GM21717 (cell line): ENCODE measurements around the gene ATP2B2.

ENCODE experiments used
- ATAC-seq: cut with Tn5 transposase; IDR thresholded peaks from one replicate; pipeline ENCODE4 v1.9.1; 2021; ENCODE audit warnings: mild to moderate bottlenecking, moderate library complexity; ENCODE audit not compliant: unreplicated experiment

The ATP2B2 gene

DNA sequence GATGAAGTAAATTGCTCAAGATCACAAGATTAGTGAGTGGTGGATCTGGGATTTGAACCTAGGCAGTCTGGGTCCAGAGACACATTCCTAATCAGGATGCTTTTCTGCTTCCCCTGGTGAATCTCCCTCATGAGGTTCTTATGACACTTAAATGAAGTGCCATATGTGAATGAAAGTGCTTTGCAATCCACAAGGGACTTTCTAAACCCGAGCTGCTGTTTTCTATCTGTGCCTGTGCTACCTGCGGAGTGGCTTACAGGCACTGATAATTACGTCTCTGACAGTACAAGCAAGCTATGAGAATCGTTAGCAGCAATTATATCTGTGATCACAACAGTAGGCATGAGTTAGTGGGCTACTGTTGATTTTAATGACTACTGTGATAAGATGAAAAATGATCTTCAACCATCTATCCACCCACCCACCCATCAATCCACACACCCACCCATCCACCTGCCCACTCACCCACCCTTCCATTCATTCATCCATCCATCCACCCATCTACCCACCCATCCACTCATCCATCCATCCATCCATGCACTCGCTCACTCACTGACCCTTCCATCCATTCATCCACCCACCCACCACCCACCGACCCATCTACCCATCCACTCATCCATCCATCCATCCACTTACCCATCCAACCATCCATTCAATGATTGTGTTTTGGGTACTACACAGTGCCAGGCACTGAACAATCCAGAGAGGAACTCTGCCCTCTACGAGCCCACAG, 51.8 kb downstream of the ATP2B2 start:
- no peak for ATAC-seq

DNA sequence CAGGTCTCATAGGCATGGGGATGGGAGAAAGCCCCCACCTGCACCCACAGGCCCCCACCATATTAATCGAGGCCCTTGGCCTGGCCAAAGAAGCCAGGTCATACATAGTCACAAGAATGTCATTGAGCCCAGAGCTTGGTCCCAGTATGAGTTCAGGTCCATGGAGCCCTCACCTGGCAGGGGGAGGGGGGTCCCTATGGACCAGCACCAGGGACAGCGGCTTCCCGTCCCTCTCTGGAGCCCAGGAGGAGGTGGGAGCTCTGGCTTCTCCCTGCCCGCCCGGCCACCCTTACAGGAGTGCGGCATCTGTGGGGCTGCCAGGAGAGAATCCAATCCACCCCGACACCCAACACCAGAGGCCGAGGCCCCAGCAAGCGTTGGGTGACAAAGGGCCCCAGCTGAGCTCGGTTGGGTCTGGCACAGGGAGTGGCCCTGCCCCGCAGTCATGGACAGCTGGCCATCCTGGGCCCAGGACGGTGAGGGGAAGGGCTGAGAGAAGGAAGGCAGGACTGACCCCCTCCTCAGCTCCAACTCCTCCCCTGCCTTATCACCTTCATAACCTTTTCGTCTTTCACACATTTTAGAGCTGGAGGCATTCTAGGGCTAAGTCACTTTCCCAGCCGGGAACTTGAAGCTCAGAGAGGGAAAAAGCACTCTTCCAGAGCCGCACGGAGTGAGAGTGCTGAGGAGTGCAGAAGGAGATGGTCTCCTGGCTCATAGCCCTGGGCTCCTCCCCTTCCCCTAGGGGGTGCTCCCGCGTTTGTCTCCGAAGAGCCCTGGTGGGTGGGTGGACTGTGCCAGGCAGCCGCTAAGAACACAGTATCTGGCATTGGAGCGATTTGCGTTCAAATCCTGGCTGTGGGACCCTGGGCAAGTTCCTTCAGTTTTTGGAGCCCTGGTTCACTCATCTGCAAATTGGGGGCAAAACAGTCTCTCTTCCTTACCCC, 54.6 kb downstream of the ATP2B2 start:
- ATAC-seq, result no peak

DNA sequence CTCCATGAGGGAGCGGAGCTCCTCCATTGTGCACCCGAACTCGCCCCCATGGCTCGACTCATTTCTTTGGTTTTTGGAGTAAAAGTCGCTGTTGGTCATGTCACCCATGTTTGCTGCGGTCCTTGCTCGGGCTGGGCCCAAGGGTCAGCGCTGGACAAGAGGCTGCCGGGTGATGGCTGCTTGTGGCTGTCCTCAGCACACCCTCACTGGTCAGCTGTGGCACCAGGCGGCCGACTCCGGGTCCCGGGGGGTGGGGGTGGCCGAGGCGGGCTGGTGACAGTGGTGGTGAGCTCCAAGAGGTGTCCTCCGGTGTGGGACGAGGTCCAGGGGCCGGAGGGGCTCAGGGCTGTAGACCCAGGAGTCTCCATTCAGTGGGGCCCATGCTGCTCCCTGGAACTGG, 56.0 kb downstream of the ATP2B2 start:
- no peak for ATAC-seq

DNA sequence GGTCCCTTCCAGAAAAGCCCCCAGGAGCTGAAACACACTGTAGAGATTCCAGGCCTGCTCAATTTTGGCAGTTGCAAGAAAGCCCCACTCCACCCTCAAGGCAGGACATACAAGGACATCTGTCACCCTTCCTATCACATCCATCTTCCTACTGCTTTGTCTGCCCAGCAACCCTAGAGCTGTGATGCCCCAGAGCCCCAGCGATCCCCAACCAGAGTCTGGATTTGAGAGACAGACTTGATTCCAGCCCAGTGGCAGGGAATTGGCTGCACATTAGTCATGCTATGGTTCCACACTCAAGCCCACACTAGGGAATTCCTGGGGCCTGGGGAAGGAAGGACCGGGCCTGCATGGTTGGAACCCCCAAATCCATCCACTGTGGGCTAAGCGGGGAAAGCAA, 56.8 kb downstream of the ATP2B2 start:
- no peak for ATAC-seq

DNA sequence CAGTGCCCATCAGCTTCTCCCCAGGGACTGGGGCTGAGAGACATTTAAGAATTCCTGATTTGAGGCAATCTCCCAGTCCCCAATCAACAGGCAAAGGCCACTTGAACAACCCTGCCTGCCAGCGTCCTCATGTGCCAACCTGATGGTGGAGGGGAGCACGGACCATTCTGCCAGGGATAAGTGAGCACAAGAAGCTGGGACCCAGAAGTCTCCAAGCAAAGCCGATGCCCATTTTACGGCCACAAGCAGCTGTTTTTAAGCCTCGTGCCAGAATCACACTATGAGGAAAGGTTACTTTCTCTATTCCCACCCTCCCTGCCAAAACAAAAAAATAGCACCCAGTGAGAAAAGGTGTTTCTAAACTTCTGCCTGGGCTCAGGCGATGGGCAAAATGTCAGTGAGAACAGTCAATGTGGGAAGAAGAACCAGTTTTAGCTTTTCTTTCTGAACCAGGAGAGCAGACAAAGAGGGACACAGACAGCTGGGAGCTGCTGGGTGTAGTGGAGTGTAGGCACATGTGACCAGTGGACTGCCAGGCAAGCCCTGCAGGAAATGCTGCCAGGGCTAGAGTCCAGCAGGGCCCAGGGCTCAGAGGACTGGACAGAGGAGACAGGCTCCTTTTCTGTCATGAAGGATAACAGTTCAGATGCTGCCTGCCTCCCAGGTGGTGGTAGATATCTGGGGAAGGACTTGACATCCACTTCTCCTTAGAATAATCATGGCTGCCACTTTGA, 57.7 kb downstream of the ATP2B2 start:
- no peak for ATAC-seq

DNA sequence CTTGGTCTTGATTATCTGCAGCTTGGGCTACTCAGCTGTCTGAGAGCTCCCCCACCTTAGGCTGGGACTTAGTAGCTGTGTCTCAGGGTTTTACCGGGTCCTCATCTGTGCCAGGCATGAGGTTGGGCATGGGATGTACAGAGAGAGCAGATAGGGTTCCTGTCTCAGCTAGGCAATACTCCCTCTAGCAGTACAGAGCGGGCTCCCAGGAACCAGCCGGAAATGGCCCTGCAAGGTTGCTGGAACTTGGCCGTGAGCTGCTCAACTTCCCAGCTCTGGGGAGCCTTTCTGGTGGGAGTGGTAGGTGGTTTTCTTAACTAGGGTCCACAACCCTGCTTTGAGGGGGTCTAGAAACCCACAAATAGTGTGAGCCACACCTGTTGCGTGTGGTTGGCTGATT, 58.3 kb downstream of the ATP2B2 start:
- ATAC-seq, result no peak

DNA sequence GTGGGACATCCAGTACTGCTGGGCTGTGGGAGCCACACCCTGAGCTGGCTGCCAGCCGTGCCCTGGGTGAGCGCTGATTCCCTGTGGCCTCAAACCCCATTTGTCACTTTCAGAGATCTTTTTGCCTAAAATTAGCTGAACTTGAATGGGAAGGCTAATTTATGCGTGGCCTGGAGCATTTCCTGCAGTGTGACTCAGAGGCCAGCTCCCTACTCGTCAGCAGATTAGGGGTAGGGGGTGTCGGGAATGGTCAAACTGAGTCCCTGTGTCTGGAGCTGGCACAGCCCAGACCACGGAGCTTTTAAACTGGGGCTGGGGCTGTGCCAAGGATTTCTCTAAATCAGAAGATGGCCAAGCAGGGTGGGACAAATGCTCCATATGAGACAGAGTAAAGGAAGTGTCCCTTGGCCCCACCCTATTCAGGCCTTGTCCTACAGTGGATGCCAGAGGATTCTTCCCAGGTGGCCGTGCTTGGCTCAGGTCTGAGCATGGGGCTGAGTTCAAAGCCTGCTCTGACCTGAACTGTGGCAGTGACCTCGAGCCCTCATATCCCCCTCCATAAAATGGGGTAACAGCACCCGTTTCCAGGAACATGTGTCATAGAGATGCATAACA, 59.7 kb downstream of the ATP2B2 start:
- ATAC-seq, result no peak

DNA sequence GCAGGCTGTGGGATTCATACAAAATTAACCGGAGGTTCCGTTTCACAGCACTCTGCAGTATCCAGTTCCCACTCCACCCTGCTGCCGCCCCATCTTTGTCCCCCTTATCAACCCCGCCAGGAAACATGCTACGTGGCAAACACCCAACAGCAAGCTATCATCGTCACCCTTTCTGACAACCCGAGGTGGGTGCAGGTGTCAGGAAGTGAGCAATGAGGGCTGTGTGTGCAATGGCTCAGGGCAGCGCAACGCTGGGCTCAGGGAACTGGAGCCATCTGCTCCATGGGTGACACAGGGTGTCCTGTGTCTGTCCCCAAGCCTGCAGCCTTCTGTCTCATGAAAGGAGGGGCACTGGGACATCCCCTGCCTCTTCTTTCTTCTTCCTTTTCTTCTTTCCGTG, 60.9 kb downstream of the ATP2B2 start:
- no peak for ATAC-seq

DNA sequence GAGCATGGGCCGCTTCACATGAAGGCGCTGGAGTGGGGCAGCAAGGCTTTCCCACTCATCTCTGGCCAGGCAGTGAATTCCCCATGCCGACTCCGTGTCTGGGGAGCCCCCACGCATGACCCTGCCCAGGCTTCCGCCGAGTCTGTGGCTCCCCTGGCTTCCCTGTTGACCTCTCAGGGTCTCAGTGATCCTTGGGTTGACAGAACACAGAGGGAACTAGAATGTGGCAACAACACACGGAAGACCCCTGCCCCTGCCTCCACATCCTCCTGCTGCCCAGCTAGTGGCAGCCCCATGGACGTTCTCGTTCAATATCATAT, 61.3 kb downstream of the ATP2B2 start:
- no peak for ATAC-seq

DNA sequence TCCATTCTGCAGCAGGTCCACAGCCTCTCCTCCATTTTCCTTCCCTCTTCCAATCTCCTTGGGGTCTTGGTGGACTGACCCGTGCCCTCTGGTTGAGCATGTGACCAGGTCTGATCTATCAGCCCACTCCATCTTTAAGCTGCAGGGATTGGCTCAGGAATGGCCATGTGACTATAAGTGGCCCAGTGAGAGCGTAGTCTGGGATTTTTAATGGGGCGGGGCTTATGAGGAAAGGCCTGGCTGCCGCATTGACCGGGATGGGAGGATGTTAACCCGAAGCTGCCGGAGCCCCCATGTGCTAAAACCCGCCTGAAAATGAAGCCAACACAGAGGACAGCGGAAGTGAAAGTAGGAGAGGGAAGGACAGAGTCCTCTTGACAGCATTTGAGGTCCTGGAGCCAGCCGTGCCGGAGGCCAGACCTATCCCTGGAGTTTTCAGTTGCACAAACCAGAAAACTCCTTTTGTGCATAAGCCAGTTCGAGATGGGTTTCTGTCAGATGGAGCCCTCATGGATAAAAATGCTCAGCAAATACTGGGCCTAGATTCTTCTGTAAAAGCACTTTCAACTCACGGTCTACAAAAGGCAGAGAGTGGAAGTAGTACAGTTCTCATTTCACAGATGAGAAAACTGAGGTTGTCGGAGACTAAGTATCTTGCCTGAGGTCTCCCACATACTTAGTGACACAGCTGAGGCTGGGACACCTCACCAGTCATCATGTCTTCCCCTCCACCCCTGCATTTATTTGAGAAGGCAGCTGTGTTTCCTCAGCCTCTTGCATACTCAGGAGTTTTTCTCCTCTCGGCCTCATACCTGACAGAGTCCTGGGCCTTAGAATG, 61.9 kb downstream of the ATP2B2 start:
- no peak for ATAC-seq

DNA sequence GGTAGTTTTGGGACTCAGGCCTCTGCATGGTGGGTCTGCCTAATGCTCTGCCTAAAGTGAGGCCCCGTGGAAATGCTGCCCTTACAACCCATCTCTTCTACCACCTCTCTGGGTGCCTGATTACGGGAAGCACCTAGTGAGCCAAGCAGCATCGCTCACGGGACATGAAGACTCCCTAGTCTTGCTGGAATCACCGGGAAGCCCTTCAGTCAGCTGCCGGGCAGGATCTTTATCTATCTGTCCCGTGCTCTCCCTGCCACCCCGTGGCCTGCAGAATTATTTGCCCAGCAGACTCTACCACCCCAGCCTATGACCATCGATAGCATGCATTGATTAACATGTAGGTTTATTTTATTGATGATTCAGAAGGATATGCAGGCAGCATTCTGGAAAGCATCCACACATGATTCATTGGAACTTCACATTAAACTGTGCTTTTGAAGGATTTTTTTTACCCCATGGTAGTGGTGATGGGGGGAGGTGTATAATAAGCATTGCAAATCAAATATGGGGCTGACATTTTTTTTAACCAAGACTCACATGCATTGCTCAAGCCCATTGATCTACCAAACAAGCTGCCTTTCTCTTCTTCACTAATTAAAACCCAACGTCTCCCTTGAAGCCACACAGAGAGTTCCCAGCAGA, 63.1 kb downstream of the ATP2B2 start:
- no peak for ATAC-seq

DNA sequence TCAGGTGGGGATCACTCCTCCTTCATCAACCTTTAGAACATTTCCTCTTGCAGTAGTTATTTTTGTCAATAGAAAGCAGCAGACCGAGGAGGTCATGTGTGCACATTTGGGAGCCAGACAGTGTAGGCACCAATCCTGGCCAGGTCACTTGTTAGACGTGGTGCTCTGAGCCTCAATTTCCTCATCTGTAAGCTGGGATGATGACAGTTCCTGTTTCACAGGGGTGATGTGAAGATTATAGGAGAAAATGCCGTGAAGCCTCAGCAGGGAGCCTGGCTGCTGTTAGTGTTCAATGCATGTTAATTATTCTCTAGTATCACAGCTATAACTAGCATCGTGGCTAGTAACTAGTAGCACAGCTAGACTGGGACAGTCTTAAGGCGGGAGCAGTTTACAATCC, 64.7 kb downstream of the ATP2B2 start:
- ATAC-seq, result no peak

DNA sequence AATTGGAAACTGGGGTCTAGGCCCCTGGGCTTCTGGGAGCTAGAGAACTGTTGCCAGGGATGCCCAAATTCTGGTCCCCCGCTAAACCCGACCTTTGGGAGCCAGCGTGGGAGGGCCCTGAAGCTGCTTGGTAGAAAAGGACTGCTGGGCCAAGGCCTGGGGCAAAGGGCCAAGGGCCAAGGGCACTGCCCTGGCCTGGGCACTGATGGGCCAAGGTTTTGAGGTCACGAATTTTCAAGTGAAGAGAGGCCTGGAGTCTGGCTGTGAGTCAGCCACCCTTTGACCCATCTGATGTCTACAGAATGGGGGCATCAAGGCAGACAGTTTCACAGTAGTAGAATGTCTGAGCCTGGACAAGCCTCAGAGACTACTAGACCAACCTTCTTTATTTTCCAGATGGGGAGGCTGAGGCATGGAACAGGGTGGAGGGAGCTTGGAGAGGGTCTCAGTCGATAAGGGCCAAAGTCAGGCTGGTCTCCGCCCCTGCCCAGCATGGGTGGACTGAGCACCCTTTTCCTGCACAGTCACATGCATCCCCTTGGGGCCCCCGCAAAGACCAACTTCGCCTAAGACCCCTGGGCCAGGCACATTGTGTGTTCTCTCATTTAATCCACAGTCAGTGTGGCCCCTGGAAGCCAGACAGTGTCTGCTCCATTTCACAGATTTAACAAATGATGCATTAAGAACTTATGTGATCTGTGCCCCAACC, 66.3 kb downstream of the ATP2B2 start:
- no peak for ATAC-seq

DNA sequence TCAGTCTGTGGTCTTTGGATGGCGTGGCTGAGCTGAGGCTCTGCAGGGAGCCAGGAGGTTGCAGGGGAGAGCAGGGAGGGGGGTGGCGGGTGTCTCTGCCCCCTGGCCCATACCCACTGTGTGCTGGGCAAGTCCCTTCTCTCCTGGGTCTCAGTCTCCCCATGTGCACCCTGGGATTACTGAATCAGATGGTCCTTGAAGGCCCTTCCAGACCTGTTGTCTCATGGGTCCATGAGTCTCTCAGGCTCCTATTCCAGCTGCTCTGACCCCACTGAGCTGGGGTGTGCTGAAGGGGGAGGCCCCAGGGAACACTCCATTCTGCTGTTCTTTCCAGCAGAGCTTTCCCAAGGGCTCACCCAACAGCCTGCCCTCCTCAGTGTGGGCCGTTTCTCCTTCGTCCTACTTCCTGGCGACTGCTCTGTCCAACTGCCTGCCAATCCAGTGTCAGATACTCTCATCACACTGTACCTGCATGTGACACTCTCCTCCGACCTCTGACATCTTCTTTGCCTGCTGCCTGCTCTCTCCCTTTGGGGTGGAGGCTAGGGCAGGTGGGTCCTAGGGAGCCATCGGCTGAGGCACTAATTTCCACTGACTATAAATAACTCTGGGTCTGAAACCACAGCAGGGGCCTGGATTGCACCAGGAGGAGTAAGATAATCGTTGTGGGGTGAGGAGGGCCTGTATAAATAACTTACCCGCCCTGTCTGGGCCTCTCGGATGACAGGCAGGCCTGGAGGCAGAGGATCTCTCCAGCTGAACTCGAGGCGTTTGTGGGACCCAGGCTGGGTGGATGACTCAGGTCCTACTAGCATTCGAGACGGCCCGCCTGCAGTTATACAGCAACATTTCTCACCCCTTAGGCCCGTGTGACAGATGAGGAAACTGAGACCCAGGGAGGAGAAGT, 67.1 kb downstream of the ATP2B2 start:
- no peak for ATAC-seq

DNA sequence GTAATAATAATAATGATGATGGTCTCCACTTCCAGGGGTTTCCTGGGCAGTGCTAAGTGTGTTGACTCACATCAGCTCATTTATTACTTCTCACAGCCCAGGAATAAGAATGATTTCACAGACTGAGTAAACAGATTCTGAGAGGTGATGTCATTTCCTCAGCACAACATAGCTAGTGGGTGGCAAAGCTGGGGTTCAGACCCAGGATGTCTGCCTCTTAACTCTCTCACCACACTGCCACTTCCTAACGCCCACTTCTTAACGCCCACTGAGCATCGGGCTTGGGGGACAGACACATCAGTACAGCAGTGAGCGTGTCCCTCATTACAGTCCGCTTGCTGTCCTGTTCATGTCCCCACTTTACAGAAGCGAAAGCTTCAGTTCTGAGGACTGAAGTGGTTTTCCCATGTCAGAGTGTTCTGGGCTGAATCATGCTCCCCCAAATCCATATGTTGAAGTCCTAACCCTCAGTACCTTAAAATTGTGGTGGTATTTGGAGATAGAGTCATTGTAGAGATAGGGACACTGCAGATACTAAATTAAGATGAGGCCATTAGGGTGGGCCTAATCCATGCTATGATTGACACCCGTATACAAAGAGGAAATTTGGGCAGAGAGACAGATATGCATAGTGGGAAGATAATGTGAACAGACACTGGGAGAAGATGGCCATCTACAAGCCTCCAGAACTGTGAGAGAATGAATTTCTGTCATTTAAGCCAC, 68.0 kb downstream of the ATP2B2 start:
- no peak for ATAC-seq

DNA sequence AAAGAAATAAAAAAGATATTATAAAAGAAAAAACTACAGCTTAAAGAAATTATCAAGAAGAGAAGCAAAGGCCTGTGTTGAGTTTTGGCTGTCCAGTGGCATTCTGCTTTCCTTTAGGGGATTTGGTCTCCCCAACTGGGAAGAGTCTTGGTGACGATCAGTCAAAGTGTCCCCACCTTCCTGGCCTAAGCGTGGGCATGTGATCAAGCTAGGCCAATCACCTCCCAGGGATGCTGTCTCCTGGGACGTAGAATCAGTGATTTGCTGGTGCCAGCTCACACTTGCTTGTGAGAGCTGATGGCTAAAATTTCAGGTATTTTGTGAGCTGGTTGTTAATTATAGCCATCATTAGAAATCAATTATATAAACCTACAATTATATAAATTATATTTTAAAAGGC, 69.5 kb downstream of the ATP2B2 start:
- ATAC-seq, result no peak

DNA sequence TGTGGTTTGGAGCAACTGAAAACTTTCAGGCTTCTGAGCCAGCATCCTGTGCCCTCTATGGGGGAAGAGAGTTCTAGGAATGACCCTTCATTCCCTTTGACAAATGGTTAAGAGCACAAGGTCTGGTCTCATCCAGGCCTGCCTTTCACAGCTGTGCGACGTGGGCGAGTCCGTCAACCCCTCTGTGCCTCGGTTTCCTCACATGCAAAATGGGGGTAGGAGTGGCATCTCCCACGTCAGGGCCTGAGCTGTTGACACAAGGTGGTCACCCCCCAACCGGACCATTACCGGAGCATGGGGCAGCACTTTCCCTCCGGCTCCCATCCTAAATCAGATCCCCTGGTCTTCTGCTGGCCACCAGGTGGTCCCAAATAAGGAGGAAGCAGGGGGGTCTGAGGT, 70.4 kb downstream of the ATP2B2 start:
- ATAC-seq, result no peak
